Measurements from ENCODE around the gene DIS3L2. TPM values are rescaled to one million over a fixed set of nuclear protein-coding genes. Genes with fewer than 3 reads are reported as not detected.

Gene DIS3L2
- total RNA-seq, 4 donors from 2014 or later: 18.7 to 30.9 (median 26.1) TPM

GRCh38 chr2:232319803-232320442 is 358.4 kb downstream of the DIS3L2 start:
- TF ChIP-seq CTCF (IDR thresholded peaks at IDR 0.05; ENCODE audit: low read depth): no peak

- no peak for TF ChIP-seq CTCF (IDR thresholded peaks at IDR 0.05; ENCODE audit: low read depth)
Measured at GRCh38 chr2:232320443-232320803, 358.9 kb downstream of the DIS3L2 start.

- no peak for TF ChIP-seq CTCF (IDR thresholded peaks at IDR 0.05; ENCODE audit: low read depth)
Measured at GRCh38 chr2:232321156-232321816, 359.8 kb downstream of the DIS3L2 start.

GRCh38 chr2:232321817-232322559 is 360.5 kb downstream of the DIS3L2 start:
- no peak for TF ChIP-seq CTCF (IDR thresholded peaks at IDR 0.05; ENCODE audit: low read depth)

- no peak for TF ChIP-seq CTCF (IDR thresholded peaks at IDR 0.05; ENCODE audit: low read depth)
Measured at GRCh38 chr2:232322560-232323327, 361.2 kb downstream of the DIS3L2 start.

GRCh38 chr2:232323328-232323650 is 361.8 kb downstream of the DIS3L2 start:
- TF ChIP-seq CTCF (IDR thresholded peaks at IDR 0.05; ENCODE audit: low read depth): no peak

- no peak for TF ChIP-seq CTCF (IDR thresholded peaks at IDR 0.05; ENCODE audit: low read depth)
Measured at GRCh38 chr2:232324778-232325177, 363.3 kb downstream of the DIS3L2 start.

Measured in subcutaneous adipose tissue (tissue), 4 donors.